Measurements from ENCODE around the gene MACROH2A2.
"Not testable (repeated sequence)": the region's sequence is repeated elsewhere in the genome, so short reads cannot be mapped to it uniquely, and the experiment has no call there.

MACROH2A2 gene

GRCh38 chr10:70155255-70155838, 102.7 kb downstream of the MACROH2A2 start:
- DNase-seq (ENCODE audit: extremely low spot score): no peak
- TF ChIP-seq ZNF384 (IDR thresholded peaks at IDR 0.05): no peak
- TF ChIP-seq CTBP1 (IDR thresholded peaks at IDR 0.05; ENCODE audit: borderline replicate concordance): no peak
- no peak for TF ChIP-seq L3MBTL2 (conservative IDR thresholded peaks at IDR 0.05)
- TF ChIP-seq LEF1 (IDR thresholded peaks at IDR 0.05; ENCODE audit: borderline replicate concordance): no peak
- CTCF ChIA-PET: interaction anchor here (0.6 to 1.2 kb wide), 2 partner anchors 9 to 572 kb away, joined by 3 to 5 read pairs; partner anchors contain the start of gene TYSND1
- POLR2A ChIA-PET: interaction anchor here (2.4 to 4.3 kb wide), 2 partner anchors 9 to 15 kb away, joined by 13 to 16 read pairs; partner anchors contain the start of genes SAR1A and TYSND1

GRCh38 chr10:70158113-70158512, 105.5 kb downstream of the MACROH2A2 start:
- DNase-seq (ENCODE audit: extremely low spot score): no peak
- CTCF ChIA-PET: no interaction called here
- TF ChIP-seq CTBP1 (IDR thresholded peaks at IDR 0.05; ENCODE audit: borderline replicate concordance) (no peak), ZNF384 (IDR thresholded peaks at IDR 0.05) (no peak)
- POLR2A ChIA-PET: interaction anchor here (4.3 kb wide), 1 partner anchor 13 kb away, joined by 16 read pairs; the partner anchor contains the start of gene SAR1A

- CTCF ChIA-PET: interaction anchor here (1.1 kb wide), 1 partner anchor 12 kb away, joined by 3 read pairs; the partner anchor contains the start of gene TYSND1
- POLR2A ChIA-PET: interaction anchor here (1.2 to 4.3 kb wide), 2 partner anchors 11 to 13 kb away, joined by 3 to 16 read pairs; partner anchors contain the start of genes SAR1A and TYSND1
- DNase-seq (ENCODE audit: extremely low spot score): not testable (repeated sequence)
These were observed 106.7 kb downstream of the MACROH2A2 start for GRCh38 chr10:70159366-70159765.

- no peak for DNase-seq (ENCODE audit: extremely low spot score)
- CTCF ChIA-PET: interaction anchor here (1.2 kb wide), 1 partner anchor 14 kb away, joined by 4 read pairs; the partner anchor contains the start of gene TYSND1
- TF ChIP-seq FOXA1 (IDR thresholded peaks at IDR 0.05) (no peak), SP1 (IDR thresholded peaks at IDR 0.05) (no peak), ELF4 (IDR thresholded peaks at IDR 0.05) (no peak), NFRKB (IDR thresholded peaks at IDR 0.05) (no peak), ARNT (IDR thresholded peaks at IDR 0.05) (no peak), LEF1 (IDR thresholded peaks at IDR 0.05; ENCODE audit: borderline replicate concordance) (no peak), BHLHE40 (IDR thresholded peaks at IDR 0.05; ENCODE audit: borderline replicate concordance) (no peak), PKNOX1 (IDR thresholded peaks at IDR 0.05) (no peak), FOXM1 (IDR thresholded peaks at IDR 0.05; ENCODE audit: borderline replicate concordance) (no peak), ZNF384 (IDR thresholded peaks at IDR 0.05) (no peak), SUZ12 (IDR thresholded peaks at IDR 0.05) (no peak), FOXK2 (IDR thresholded peaks at IDR 0.05) (no peak), HDGF (IDR thresholded peaks at IDR 0.05; ENCODE audit: borderline replicate concordance) (no peak), CTBP1 (IDR thresholded peaks at IDR 0.05; ENCODE audit: borderline replicate concordance) (no peak), TARDBP (IDR thresholded peaks at IDR 0.05) (no peak), L3MBTL2 (conservative IDR thresholded peaks at IDR 0.05) (no peak)
- POLR2A ChIA-PET: interaction anchor here (0.9 to 2.1 kb wide), 3 partner anchors 10 to 15 kb away, joined by 4 to 7 read pairs (median 7); partner anchors contain the start of genes SAR1A and TYSND1
These were observed 108.2 kb downstream of the MACROH2A2 start for GRCh38 chr10:70160798-70161197.

Data from HEK293T (cell line).